SK-MEL-5 (cell line): ENCODE data around the gene FLRT1. TPM values are rescaled to one million over a fixed set of nuclear protein-coding genes. Genes with fewer than 3 reads are reported as not detected.
"Not testable (repeated sequence)": the region's sequence is repeated elsewhere in the genome, so short reads cannot be mapped to it uniquely, and the experiment has no call there.

Source experiments
- DNase-seq: peaks from one replicate; pipeline ENCODE4 v3.0.0-alpha.2; 2016; ENCODE audit warnings: low read depth, low spot score
- in situ Hi-C: cut with HindIII; loops from 2 replicates; pipeline ENCODE4 v1.10.0; 2016; ENCODE audit warnings: low sequenced_read_pairs, high pct_unique_total_duplicates, low pct_unique_long_range_greater_than_20kb
- total RNA-seq: library from RNA; depleted of rRNA; stranded (reverse); fragments of >200 nt; shearing (Covaris generic); gene quantifications from 2 replicates; pipeline ENCODE4 v1.2.3, GENCODE V29; 2014

Gene FLRT1
- total RNA-seq, 1 experiment from 2014 or later = not detected

DNA sequence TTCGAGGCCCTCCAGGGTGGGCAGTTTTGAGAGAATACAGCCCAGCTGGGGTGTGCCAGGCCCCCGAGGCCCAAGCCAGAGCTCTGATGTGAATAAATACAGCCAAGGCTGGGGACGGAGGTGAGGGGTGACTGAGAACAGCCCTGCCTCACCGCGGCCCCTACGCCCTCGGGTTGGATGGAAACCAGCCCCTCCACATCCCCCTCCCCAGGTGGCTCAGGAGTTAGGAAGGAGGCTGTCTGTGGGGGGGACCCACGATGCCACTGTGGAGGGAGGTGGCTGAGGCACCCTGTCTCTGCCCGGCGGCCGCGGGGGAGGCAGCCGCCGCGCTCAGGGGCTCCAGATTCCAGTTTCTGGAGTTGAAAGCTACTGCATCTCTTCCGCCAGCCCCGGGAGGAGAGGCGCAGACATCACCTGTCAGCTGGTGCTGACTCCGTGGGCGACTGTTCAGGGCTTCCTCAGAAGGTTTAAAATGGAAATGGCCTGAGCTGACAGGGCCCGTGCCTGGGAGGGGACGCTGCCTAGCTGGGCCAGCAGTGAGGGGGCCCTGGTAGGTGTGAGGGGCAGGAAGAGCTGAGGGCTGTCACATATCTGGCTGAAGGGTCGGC is 1.4 kb downstream of the FLRT1 start:
- in situ Hi-C loops = no loop called here
- no peak for DNase-seq

DNA sequence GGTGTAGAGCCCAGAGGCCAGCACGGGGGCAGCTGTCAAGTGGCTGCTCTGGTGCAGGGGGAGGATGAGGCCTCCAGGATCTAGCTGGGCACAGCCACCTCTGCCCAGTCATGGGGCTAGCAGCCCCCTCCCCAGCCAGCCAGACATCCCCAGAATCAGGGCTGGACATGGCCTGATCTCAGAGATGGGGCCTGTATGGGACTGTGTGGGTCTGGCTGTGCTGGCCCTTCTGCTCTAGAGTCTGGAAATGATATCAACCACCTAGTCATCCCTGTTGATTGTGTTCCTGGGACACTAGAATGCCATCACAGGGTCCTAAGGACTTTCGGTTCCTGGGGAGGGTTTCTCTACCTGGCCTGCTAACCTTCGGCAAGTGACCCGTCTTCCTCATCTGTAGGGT is 2.8 kb downstream of the FLRT1 start:
- no peak for DNase-seq

GRCh38 chr11:64039012-64039665 is 3.4 kb downstream of the FLRT1 start:
- in situ Hi-C loops = no loop called here

More for the DNA sequence above, 2.8 kb downstream of the FLRT1 start:
- in situ Hi-C loops = no loop called here

DNA sequence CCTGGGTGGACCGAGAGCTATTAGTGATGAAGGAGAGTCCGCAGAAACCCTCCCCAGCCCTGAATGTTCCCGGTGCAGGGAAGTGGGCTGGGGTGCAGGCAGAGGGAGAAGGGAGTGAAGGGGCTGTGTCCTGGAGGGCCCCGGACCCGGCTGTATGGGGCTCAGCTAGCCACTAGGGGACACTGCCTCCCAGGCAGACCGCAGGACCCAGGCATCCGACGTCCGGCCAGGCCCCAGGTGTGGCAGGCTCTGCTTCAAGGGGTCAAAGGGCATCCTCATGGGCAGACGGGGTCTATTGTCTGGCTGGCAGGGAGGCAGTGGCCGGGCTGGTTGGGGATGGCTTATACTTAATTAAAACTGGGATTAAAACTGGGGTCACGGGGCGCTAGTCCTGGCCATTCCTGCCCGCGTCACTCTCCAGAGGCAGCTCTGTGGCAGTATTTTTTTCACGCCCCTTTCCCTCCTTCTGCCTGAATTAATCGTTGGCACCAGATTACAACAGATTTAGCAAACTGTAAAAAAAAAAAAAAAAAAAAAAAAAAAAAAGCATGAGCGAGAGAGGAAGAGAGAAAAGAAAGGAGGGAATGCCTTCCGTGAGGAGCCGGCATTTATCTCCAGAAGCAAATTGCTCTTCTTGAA is 5.1 kb downstream of the FLRT1 start:
- in situ Hi-C loops = no loop called here
- no peak for DNase-seq

More at GRCh38 chr11:64039012-64039665, 3.4 kb downstream of the FLRT1 start:
- no peak for DNase-seq

GRCh38 chr11:64041846-64042245 is 6.1 kb downstream of the FLRT1 start:
- no peak for DNase-seq
- in situ Hi-C loops = no loop called here

- in situ Hi-C loops = no loop called here
- DNase-seq = no peak
Measured at GRCh38 chr11:64042301-64042700, 6.6 kb downstream of the FLRT1 start.

DNA sequence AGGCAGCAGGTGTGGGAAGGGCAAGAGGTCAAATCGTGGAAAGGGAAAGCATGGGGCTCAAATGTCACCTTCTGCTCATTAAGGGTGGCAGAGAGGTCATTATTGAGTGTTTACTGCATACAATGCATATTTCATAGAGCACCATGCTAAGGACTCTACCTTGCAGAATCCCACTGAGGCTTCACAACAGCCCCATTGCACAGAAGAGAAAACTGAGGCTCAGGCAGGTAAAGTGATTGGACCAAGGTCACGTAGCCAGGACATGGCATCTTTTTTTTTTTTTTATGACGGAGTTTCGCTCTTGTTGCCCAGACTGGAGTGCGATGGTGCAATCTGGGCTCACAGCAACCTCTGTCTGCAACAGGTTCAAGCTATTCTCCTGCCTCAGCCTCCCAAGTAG is 7.8 kb downstream of the FLRT1 start:
- DNase-seq = no peak
- in situ Hi-C loops = no loop called here

- no peak for DNase-seq
- in situ Hi-C loops = no loop called here
Measured at GRCh38 chr11:64044730-64045393, 9.1 kb downstream of the FLRT1 start.

- no peak for DNase-seq
- in situ Hi-C loops = no loop called here
Measured at GRCh38 chr11:64045700-64046099, 10.0 kb downstream of the FLRT1 start.

- in situ Hi-C loops = not testable (repeated sequence)
Measured at GRCh38 chr11:64047373-64047772, 11.6 kb downstream of the FLRT1 start.

GRCh38 chr11:64048042-64048854 is 12.5 kb downstream of the FLRT1 start:
- in situ Hi-C loops = no loop called here
- DNase-seq = peak; percentile 93

More at GRCh38 chr11:64047373-64047772, 11.6 kb downstream of the FLRT1 start:
- DNase-seq = not testable (repeated sequence)

DNA sequence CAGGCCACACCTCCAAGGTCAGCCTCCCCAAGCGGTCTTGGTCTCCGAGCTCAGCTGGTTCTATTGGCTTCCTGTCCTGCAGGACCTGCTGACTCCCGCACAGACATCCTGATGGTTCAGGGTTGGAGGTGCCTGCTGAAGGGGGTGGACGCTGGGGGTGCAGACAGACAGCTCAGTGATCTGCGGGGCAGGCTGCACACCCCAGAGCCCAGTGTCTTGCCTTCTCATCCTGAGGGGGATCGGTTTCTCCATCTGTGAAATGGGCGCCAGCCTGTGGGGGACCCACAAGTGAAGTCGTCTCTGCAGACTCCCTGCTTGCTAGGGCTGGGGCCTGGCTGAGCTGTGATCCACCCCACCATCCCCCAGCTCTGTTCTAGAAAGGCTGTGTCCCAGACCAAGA is 13.8 kb downstream of the FLRT1 start:
- DNase-seq = no peak
- in situ Hi-C loops = no loop called here

DNA sequence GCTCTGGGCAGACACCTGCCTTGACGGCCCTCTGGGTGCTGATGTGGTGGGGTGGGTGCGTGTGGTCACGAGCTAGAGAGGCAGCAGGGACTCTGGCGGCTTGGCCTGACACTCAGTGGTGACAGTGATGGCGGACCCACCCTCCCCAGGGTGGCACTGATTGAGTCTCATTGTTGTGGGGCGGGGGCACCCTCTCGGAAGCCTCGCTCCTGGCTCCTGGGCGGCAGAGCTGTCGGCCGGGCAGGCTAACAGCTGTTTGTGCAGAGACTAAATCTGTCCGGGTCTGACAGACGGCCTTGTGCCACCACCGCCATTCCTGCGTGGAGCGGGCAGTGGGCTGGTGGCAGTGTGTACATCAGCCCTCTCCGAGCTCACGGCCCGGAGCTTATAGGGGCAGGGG is 15.6 kb downstream of the FLRT1 start:
- in situ Hi-C loops = no loop called here
- DNase-seq = no peak

DNA sequence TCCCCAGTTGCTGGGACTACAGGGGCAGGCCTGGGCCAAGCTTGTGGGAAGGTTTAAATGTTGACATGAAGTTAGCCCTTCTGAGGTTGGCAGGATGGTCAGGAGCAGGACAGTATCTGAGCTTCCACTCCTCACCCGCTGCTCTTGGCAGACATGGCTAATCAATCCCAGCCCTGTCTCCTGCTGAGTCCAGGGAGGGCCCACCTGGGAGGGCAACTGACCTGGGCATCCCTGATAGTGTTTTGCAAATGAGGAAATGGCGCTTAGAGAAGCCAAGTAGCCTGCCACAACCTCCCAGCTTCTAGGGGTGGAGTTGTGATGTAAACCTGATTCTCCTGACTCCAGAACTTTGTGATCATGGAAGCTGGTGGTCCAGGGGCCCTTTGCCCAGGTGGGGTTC is 16.7 kb downstream of the FLRT1 start:
- no peak for DNase-seq
- in situ Hi-C loops = no loop called here

DNA sequence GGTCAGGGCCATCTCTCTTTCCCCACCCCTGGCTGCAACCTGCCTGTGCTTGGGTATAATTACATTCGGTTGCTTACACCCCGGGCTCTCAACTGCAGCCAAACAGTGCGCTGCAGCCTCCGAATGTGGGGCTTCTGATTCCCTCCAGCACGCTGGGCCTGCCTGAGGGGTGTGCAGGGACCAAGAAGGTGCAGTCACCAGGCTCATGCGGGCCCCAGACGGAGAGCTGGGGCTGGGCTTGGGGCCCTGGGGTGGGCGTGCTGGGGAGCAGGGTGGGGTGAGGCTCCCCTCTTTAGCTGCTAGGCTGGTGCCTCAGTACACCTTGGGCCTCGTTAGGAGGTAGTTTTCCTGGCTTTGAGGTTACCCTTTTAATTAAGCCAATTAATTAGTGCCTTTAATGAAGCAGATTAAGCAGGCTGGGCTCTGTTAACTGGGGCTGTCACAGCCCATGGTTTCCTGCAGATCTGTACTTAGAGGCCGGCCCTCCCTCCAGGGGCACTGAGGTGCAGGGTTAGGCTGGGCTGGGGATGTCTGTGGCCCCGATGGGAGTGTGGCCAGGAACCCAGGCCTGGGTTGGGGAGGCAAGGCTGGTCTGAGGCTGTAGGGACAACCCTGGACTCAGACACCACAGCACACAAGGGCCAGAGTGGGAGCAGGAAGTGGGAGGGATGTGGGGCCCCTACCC is 17.3 kb downstream of the FLRT1 start:
- no peak for DNase-seq
- in situ Hi-C loops = no loop called here

- in situ Hi-C loops = no loop called here
Measured at GRCh38 chr11:64053699-64054098, 18.0 kb downstream of the FLRT1 start.

DNA sequence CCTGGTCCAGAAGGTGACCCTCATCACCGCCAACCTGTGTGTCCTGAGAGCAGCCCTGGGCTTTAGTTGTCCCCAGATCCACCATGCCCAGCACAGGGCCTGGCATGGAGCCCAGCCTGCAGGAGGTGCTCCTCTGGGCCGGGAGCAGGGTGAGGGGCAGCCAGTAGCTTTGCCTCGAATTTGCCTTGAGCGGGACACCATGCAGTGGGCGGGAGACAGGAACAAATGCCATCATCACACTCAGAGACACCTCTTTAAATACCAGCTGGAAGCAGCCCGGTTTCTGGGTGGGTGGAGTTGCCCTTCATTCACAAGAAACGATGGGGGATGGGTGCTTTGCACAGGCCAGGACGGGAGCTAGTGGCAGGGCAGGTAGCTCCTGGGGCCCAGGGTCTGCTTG is 19.3 kb downstream of the FLRT1 start:
- in situ Hi-C loops = no loop called here

More at GRCh38 chr11:64053699-64054098, 18.0 kb downstream of the FLRT1 start:
- DNase-seq = no peak

More for the DNA sequence above, 19.3 kb downstream of the FLRT1 start:
- DNase-seq = no peak
